Stomach (tissue), 9 donors: ENCODE measurements around the gene PERCC1. TPM values are rescaled to one million over a fixed set of nuclear protein-coding genes. Genes with fewer than 3 reads are reported as not detected.

Experiments
- DNase-seq, 2 donors: peaks; one replicate each; pipeline versions ENCODE4 v3.0.0 to v3.0.0-alpha.2; 2013 to 2019
- H3K27ac ChIP-seq, 5 donors: fragments of 200-600 bp in 4 of 5; sonication (generic) in 4 of 5; one replicate each; pipeline ENCODE4 v1.5.1; 2013 to 2019; ENCODE audit warnings: mild to moderate bottlenecking in 1 of 5, moderate library complexity in 1 of 5
- H3K27me3 ChIP-seq, 3 donors: fragments of 200-600 bp; sonication (generic); one replicate each; pipeline ENCODE4 v1.5.1; 2017 to 2019; ENCODE audit warnings: mixed run types in 1 of 3
- H3K36me3 ChIP-seq, 4 donors: fragments of 200-600 bp; sonication (generic); 1 replicate in 3 of 4; 2 replicates in 1 of 4; pipeline ENCODE4 v1.5.1; 2016 to 2019
- H3K4me1 ChIP-seq, 4 donors: fragments of 200-600 bp; sonication (generic); one replicate each; pipeline ENCODE4 v1.5.1; 2016 to 2019
- H3K4me3 ChIP-seq, 4 donors: fragments of 200-600 bp; sonication (generic) in 3 of 4; one replicate each; pipeline ENCODE4 v1.5.1; 2016 to 2019; ENCODE audit warnings: mild to moderate bottlenecking in 1 of 4
- H3K9me3 ChIP-seq, 4 donors: fragments of 200-600 bp; sonication (generic); one replicate each; pipeline ENCODE4 v1.5.1; 2016 to 2019
- EP300 ChIP-seq: sonication (generic); formaldehyde crosslinking; IDR thresholded peaks from one replicate; pipeline ENCODE4 v1.6.1; 2017; ENCODE audit warnings: antibody characterized with exemption
- POLR2A ChIP-seq, 4 donors: fragments of 450-650 bp; IDR thresholded peaks; one replicate each; pipeline ENCODE4 v1.6.1; 2016; ENCODE audit warnings: antibody characterized with exemption in 4 of 4, control low read depth in 2 of 4, mild to moderate bottlenecking in 1 of 4, moderate library complexity in 1 of 4
- POLR2AphosphoS5 ChIP-seq, 3 donors: sonication (generic); formaldehyde crosslinking; IDR thresholded peaks; one replicate each; pipeline ENCODE4 v1.6.1; 2016; ENCODE audit warnings: antibody characterized with exemption in 3 of 3
- WGBS, 5 donors: extraction: QIAGEN DNeasy Blood & Tissue Kit in 3 of 5; methylation state at CpG; one replicate each; pipeline versions ENCODE4 v1.1.5 to v1.1.7; 2013 to 2018; 5-methylcytosine and 5-hydroxymethylcytosine counted together
- intact Hi-C: fragments of 100-400 bp; cut with DNase I; formaldehyde crosslinking; loops from one replicate; pipeline ENCODE4 v1.15.1; 2023; ENCODE audit warnings: low total_unique reads
- polyA plus RNA-seq, 3 donors: library from polyadenylated mRNA; stranded (reverse); fragments of 200-250 nt; gene quantifications; one replicate each; pipeline ENCODE4 v1.2.3, GENCODE V29; 2013
- total RNA-seq, 5 donors: library from RNA; depleted of rRNA; stranded (reverse); fragments of >200 nt; gene quantifications; one replicate each; pipeline versions ENCODE4 v1.1.0 to v1.2.3, GENCODE V29; 2014 to 2016
- TF ChIP-seq, protein P1 (sequence below), 7 experiments: fragments of 450-650 bp in 4 of 7; fragments of 200-600 bp in 3 of 7; sonication (generic) in 3 of 7; IDR thresholded peaks; one replicate each; pipeline ENCODE4 v1.5.1; 2016 to 2019; ENCODE audit warnings: antibody characterized with exemption in 7 of 7, control low read depth in 2 of 7, mild to moderate bottlenecking in 1 of 7
- donor health status: healthy with polysubstance abuse.
- donor health status: Bipolar disorder and iron deficiency.
- donor health status: healthy.

Gene PERCC1
- total and polyA plus RNA-seq, 8 donors = 2.0 to 21.4 (median 3.3) TPM; not detected in 5

DNA sequence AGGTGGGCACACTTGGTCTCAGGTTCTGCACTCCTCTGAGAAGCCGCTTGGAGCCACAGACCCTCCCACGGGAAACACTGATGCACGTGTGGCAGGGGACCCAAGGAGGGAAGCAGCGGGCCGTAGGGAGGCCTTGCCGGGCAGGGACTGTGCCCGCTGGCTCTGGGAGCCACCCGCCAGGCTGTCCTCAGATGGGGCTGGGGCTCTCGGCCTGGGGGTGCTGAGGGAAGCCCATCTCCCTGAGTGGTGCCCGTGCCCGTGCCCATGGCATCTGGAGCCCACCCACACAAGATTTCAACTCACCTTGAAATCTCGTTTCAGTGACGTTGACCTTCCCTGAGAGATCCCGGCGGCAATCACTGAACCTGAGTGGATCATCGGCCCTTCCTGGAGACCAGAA, 26.1 kb downstream of the PERCC1 start:
- 86 to 94% (median 93%) methylated on average over 5 to 16 of the region's 16 CpGs for WGBS, 5 donors
- H3K4me3 ChIP-seq = no peak overlapping the region
- peaks cover 61 to 96% (median 94%) of the 10 kb centered on the region in 4 donors for H3K36me3 ChIP-seq
- no peak for TF ChIP-seq EP300
- TF ChIP-seq POLR2A (IDR thresholded peaks at IDR 0.05) = no peak
- TF ChIP-seq POLR2AphosphoS5 (IDR thresholded peaks at IDR 0.05) = no peak
- TF ChIP-seq, protein P1, sequence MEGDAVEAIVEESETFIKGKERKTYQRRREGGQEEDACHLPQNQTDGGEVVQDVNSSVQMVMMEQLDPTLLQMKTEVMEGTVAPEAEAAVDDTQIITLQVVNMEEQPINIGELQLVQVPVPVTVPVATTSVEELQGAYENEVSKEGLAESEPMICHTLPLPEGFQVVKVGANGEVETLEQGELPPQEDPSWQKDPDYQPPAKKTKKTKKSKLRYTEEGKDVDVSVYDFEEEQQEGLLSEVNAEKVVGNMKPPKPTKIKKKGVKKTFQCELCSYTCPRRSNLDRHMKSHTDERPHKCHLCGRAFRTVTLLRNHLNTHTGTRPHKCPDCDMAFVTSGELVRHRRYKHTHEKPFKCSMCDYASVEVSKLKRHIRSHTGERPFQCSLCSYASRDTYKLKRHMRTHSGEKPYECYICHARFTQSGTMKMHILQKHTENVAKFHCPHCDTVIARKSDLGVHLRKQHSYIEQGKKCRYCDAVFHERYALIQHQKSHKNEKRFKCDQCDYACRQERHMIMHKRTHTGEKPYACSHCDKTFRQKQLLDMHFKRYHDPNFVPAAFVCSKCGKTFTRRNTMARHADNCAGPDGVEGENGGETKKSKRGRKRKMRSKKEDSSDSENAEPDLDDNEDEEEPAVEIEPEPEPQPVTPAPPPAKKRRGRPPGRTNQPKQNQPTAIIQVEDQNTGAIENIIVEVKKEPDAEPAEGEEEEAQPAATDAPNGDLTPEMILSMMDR (IDR thresholded peaks at IDR 0.05) = no peak
- no peak overlapping the region for H3K27ac ChIP-seq
- DNase-seq = no peak
- intact Hi-C loops = no loop called here
- H3K4me1 ChIP-seq = no peaks in the 10 kb centered on the region
- no peaks in the 10 kb centered on the region for H3K9me3 ChIP-seq
- no peaks in the 10 kb centered on the region for H3K27me3 ChIP-seq

DNA sequence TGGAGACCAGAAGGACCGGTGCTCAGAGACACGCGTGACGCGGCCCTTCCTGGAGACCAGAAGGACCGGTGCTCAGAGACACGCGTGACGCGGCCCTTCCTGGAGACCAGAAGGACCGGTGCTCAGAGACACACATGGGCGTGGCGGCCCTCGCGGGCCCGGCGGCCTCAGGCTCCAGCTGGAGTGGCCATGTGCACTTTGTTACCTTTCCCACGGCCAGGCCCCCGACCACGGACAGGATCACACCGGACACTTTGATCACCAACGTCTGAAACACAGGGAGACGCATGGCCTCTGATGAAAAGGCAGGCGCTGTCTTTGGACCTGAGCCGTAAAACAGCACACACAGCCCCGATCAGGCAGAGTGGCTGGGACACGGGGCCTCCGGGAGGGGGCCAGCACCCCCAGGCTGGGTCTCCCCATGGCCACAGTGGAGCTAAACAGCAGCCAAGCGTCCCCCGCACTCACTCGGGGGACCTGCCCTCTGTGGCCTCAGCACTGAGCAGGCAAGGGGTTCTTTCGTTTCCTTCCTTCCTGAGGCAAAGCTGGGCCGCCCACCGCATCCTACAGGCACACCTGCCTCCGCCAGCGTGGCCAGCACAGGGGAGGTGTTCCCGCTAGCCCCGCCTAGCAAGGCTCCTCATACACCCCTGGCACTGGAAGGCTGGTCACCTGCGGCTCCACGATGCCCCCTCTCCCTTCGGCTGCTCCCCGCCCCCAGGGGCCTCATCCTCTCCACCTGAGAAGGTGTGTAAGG, 26.8 kb downstream of the PERCC1 start:
- no peak overlapping the region for H3K27ac ChIP-seq

DNA sequence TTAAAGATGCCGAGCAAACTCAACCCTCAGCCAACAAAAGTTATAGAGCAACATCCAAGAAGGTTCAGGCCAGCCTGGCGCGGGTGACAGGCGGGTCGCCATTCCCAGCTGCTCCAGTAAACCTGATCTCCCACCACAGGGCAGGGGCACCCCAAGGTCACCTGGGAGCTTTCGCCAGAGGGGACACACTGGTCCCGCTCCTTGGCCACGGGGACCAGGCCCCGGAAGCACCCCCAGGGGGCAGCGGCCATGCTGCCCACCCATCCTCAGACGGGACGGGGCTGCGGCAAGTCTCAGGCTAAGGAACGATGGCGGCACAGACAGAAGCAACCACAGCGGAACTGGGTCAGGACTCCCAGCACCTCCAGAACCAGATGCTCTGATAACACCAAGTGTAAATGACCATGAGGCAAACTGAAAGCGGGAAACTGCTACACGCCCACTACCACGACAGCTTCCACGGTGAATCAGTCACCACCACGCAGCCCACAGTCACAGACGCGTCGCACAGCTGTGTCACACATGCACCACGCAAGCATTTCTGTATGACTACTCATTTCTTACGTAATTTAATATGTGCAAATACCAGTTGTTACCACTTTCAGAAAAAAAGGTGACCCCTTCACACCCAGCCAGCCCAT, 27.6 kb downstream of the PERCC1 start:
- peaks cover 47 to 90% (median 89%) of the 10 kb centered on the region in 4 donors for H3K36me3 ChIP-seq

More for the DNA sequence above, 26.8 kb downstream of the PERCC1 start:
- intact Hi-C loops = no loop called here
- TF ChIP-seq POLR2A (IDR thresholded peaks at IDR 0.05) (no peak), EP300 (no peak), POLR2AphosphoS5 (IDR thresholded peaks at IDR 0.05) (no peak)
- TF ChIP-seq, protein P1 (IDR thresholded peaks at IDR 0.05) = no peak
- Histone ChIP-seq H3K9me3 (no peaks in the 10 kb centered on the region), H3K4me3 (no peak overlapping the region), H3K4me1 (no peaks in the 10 kb centered on the region), H3K27me3 (no peaks in the 10 kb centered on the region), H3K36me3 (peaks cover 54 to 90% (median 90%) of the 10 kb centered on the region in 4 donors)
- DNase-seq = no peak
- 86 to 91% (median 91%) methylated on average over 20 to 42 of the region's 42 CpGs for WGBS, 5 donors

DNA sequence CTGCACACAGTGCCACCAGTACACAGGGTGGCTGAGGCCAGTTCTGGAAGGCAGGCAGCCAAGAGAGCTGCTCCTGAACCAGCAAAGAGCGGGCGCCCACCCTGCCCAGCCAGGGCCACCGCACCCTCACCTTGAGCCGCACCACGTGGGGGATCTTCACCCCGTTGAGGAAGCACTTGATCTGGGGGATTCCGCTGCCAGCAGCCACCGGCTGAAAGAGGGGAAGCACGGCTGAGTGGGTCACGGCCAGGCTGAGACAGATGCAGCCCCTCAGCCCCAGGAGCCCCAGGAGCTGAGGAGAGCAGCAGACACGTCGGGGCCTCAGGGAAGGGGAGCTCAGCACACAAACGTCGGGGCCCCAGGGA, 28.1 kb downstream of the PERCC1 start:
- no peak overlapping the region for H3K4me3 ChIP-seq
- intact Hi-C loops = no loop called here
- H3K27me3 ChIP-seq = no peaks in the 10 kb centered on the region
- DNase-seq = no peak
- no peak for TF ChIP-seq EP300
- TF ChIP-seq, protein P1 (IDR thresholded peaks at IDR 0.05) = no peak
- TF ChIP-seq POLR2AphosphoS5 (IDR thresholded peaks at IDR 0.05) = no peak
- H3K27ac ChIP-seq = no peak overlapping the region
- H3K4me1 ChIP-seq = no peaks in the 10 kb centered on the region
- H3K36me3 ChIP-seq = peaks cover 42 to 90% (median 89%) of the 10 kb centered on the region in 4 donors
- H3K9me3 ChIP-seq = no peaks in the 10 kb centered on the region
- 62 to 82% (median 79%) methylated on average over 13 to 14 of the region's 14 CpGs for WGBS, 5 donors

More for the DNA sequence above, 27.6 kb downstream of the PERCC1 start:
- Histone ChIP-seq H3K4me1 (no peaks in the 10 kb centered on the region), H3K27ac (no peak overlapping the region), H3K9me3 (no peaks in the 10 kb centered on the region), H3K27me3 (no peaks in the 10 kb centered on the region), H3K4me3 (no peak overlapping the region)
- TF ChIP-seq, protein P1 (IDR thresholded peaks at IDR 0.05) = no peak
- no peak for TF ChIP-seq POLR2AphosphoS5 (IDR thresholded peaks at IDR 0.05)
- TF ChIP-seq EP300 = no peak
- TF ChIP-seq POLR2A (IDR thresholded peaks at IDR 0.05) = no peak
- intact Hi-C loops = no loop called here
- WGBS, 5 donors = 90 to 96% (median 93%) methylated on average over 17 to 26 of the region's 26 CpGs
- no peak for DNase-seq
